Osteoblast (primary cell): ENCODE results near the gene AKT2. TPM values are rescaled to one million over a fixed set of nuclear protein-coding genes. Genes with fewer than 3 reads are reported as not detected.

ENCODE experiments used
- DNase-seq: peaks from one replicate; pipeline ENCODE4 v3.0.0; 2011; ENCODE audit warnings: low spot score, mixed read lengths; ENCODE audit not compliant: insufficient read length; ENCODE audit errors: missing footprints
- H2AFZ ChIP-seq: 2 replicates; pipeline ENCODE4 v1.6.0; 2011; ENCODE audit warnings: mild to moderate bottlenecking, low read length
- H3K27ac ChIP-seq: 2 replicates; pipeline ENCODE4 v1.5.1; 2011; ENCODE audit warnings: mild to moderate bottlenecking, low read depth, low read length, moderate library complexity
- H3K27me3 ChIP-seq: 2 replicates; pipeline ENCODE4 v1.6.0; 2012; ENCODE audit warnings: mild to moderate bottlenecking, control low read depth, inconsistent platforms, low read length, moderate library complexity; ENCODE audit not compliant: insufficient read depth
- H3K36me3 ChIP-seq: 2 replicates; pipeline ENCODE4 v1.5.1; 2011; ENCODE audit warnings: mild to moderate bottlenecking, low read length, control low read depth, moderate library complexity; ENCODE audit not compliant: insufficient read depth
- H3K4me1 ChIP-seq: 2 replicates; pipeline ENCODE4 v1.5.1; 2011; ENCODE audit warnings: mild to moderate bottlenecking, low read length, control low read depth, moderate library complexity; ENCODE audit not compliant: insufficient read depth
- H3K4me2 ChIP-seq: 2 replicates; pipeline ENCODE4 v1.6.0; 2011; ENCODE audit warnings: mild to moderate bottlenecking, low read length; ENCODE audit not compliant: insufficient read depth
- H3K4me3 ChIP-seq: fragments of 200-600 bp; sonication (generic); 3 replicates; pipeline ENCODE4 v1.5.1; 2012; ENCODE audit warnings: mild to moderate bottlenecking, low read length, inconsistent platforms; ENCODE audit not compliant: insufficient read depth
- H3K79me2 ChIP-seq: 2 replicates; pipeline ENCODE4 v1.6.0; 2012; ENCODE audit warnings: mild to moderate bottlenecking, low read length, control low read depth, inconsistent platforms; ENCODE audit not compliant: insufficient read depth
- H3K9me3 ChIP-seq: 2 replicates; pipeline ENCODE4 v1.5.1; 2011; ENCODE audit warnings: low read depth, low read length, control low read depth
- H4K20me1 ChIP-seq: 2 replicates; pipeline ENCODE4 v1.6.0; 2012; ENCODE audit warnings: mild to moderate bottlenecking, low read length, control low read depth; ENCODE audit not compliant: insufficient read depth
- CTCF ChIP-seq: IDR thresholded peaks from 2 replicates; pipeline ENCODE4 v1.5.1; 2011; ENCODE audit warnings: mild to moderate bottlenecking, low read depth, low read length, moderate library complexity; ENCODE audit errors: extremely low read depth
- small RNA-seq: library from RNA; depleted of rRNA; stranded (forward); fragments of <200 nt; gene quantifications from one replicate; pipeline ENCODE3, GENCODE V24; 2012
- total RNA-seq: library from RNA; depleted of rRNA; stranded (reverse); fragments of >200 nt; gene quantifications from 2 replicates; pipeline ENCODE4 v1.2.3, GENCODE V29; 2012

AKT2 gene
- total RNA-seq, 1 donor = 115 TPM

GRCh38 chr19:40184273-40184672 lies 100.9 kb downstream of the AKT2 start:
- H3K4me3 ChIP-seq = no peak overlapping the region
- DNase-seq = no peak
- no peaks in the 10 kb centered on the region for H3K36me3 ChIP-seq
- no peak for TF ChIP-seq CTCF
- no peaks in the 10 kb centered on the region for H4K20me1 ChIP-seq
- no peak overlapping the region for H2AFZ ChIP-seq
- H3K27me3 ChIP-seq = no peaks in the 10 kb centered on the region
- no peak overlapping the region for H3K27ac ChIP-seq
- H3K4me2 ChIP-seq = no peak overlapping the region
- no peaks in the 10 kb centered on the region for H3K4me1 ChIP-seq
- no peaks in the 10 kb centered on the region for H3K9me3 ChIP-seq
- H3K79me2 ChIP-seq = no peaks in the 10 kb centered on the region

Small RNA genes within 50 kb of the gene (small RNA-seq; reads per million reads assigned to genes)
- gene MIR641 = 42.0 reads per million, percentile 96 among the genes with 10 or more reads in this experiment
- gene RNU6-945P = not detected

Other genes with a start within 250 kb of the AKT2 start
- gene ZNF780B, start 229.1 kb downstream of the AKT2 start, total RNA-seq = 14.5 and 17.1 TPM in 2 replicates
- 15.9 and 17.7 TPM in 2 replicates for gene ZNF780A, start 194.4 kb downstream of the AKT2 start, total RNA-seq
- gene MAP3K10, start 93.9 kb downstream of the AKT2 start, total RNA-seq = 8.3 and 9.8 TPM in 2 replicates
- not detected in 2 replicates for gene TTC9B, start 67.0 kb downstream of the AKT2 start, total RNA-seq
- 0.29 TPM in 1 of 2 replicates, not detected in the other for gene CCNP, start 58.7 kb downstream of the AKT2 start, total RNA-seq
- gene C19orf47, start 63.1 kb upstream of the AKT2 start, total RNA-seq = 3.6 and 7.7 TPM in 2 replicates
- 136 and 239 TPM in 2 replicates for gene PLD3, start 63.4 kb upstream of the AKT2 start, total RNA-seq
- 0.29 and 0.36 TPM in 2 replicates for gene HIPK4, start 104.8 kb upstream of the AKT2 start, total RNA-seq
- 2.7 and 3.3 TPM in 2 replicates for gene PRX, start 128.0 kb upstream of the AKT2 start, total RNA-seq
- gene SERTAD1, start 140.6 kb upstream of the AKT2 start, total RNA-seq = 15.2 and 15.3 TPM in 2 replicates
- gene SERTAD3, start 159.0 kb upstream of the AKT2 start, total RNA-seq = 21.2 and 23.5 TPM in 2 replicates
- 75.7 and 82.2 TPM in 2 replicates for gene BLVRB, start 180.4 kb upstream of the AKT2 start, total RNA-seq
- gene SPTBN4, start 181.7 kb upstream of the AKT2 start, total RNA-seq = 0.72 and 1.2 TPM in 2 replicates